ENCODE measurements around the gene OVCH2.
"Not testable (repeated sequence)": the region's sequence is repeated elsewhere in the genome, so short reads cannot be mapped to it uniquely, and the experiment has no call there.

DNA sequence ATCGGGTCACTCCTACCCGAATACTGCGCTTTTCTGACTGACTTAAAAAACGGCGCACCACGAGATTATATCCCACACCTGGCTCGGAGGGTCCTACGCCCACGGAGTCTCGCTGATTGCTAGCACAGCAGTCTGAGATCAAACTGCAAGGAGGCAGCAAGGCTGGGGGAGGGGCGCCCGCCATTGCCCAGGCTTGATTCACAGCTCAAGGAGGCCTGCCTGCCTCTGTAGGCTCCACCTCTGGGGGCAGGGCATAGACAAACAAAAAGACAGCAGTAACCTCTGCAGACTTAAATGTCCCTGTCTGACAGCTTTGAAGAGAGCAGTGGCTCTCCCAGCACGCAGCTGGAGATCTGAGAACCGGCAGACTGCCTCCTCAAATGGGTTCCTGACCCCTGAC, 28.5 kb upstream of the OVCH2 start:
- TF ChIP-seq POLR2AphosphoS5 (IDR thresholded peaks at IDR 0.05), result not testable (repeated sequence)
- TF ChIP-seq, protein P1, sequence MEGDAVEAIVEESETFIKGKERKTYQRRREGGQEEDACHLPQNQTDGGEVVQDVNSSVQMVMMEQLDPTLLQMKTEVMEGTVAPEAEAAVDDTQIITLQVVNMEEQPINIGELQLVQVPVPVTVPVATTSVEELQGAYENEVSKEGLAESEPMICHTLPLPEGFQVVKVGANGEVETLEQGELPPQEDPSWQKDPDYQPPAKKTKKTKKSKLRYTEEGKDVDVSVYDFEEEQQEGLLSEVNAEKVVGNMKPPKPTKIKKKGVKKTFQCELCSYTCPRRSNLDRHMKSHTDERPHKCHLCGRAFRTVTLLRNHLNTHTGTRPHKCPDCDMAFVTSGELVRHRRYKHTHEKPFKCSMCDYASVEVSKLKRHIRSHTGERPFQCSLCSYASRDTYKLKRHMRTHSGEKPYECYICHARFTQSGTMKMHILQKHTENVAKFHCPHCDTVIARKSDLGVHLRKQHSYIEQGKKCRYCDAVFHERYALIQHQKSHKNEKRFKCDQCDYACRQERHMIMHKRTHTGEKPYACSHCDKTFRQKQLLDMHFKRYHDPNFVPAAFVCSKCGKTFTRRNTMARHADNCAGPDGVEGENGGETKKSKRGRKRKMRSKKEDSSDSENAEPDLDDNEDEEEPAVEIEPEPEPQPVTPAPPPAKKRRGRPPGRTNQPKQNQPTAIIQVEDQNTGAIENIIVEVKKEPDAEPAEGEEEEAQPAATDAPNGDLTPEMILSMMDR (IDR thresholded peaks at IDR 0.05), result not testable (repeated sequence)

Measured in breast epithelium (tissue), 3 donors.